Nephron (organoid): Measurements from ENCODE around the gene DGCR8.
A peak's percentile ranks its signal among the peaks of the same experiment; 100 is the strongest.

Experiments
- H3K27ac Mint-ChIP-seq, 3 experiments: 2 replicates each; pipeline ENCODE4 v1.8.0; 2020; ENCODE audit warnings: mixed read lengths in 3 of 3, mild to moderate bottlenecking in 2 of 3, moderate library complexity in 1 of 3
- H3K27me3 Mint-ChIP-seq: 2 replicates; pipeline ENCODE4 v1.8.0; 2021; ENCODE audit warnings: low read depth, mild to moderate bottlenecking, moderate library complexity, mixed read lengths
- H3K36me3 Mint-ChIP-seq: 2 replicates; pipeline ENCODE4 v1.8.0; 2020; ENCODE audit warnings: low read depth, mixed read lengths
- H3K4me1 Mint-ChIP-seq: 2 replicates; pipeline ENCODE4 v1.8.0; 2020; ENCODE audit warnings: mixed read lengths
- H3K4me3 Mint-ChIP-seq, 3 experiments: 2 replicates each; pipeline ENCODE4 v1.8.0; 2020; ENCODE audit warnings: mild to moderate bottlenecking in 3 of 3, mixed read lengths in 3 of 3, moderate library complexity in 2 of 3
- H3K9me3 Mint-ChIP-seq: 2 replicates; pipeline ENCODE4 v1.8.0; 2020; ENCODE audit warnings: mixed read lengths
- CTCF ChIP-seq, 3 experiments: fragments of 200-600 bp; sonication (generic); IDR thresholded peaks; one replicate each; pipeline ENCODE4 v1.5.0; 2021; ENCODE audit warnings: antibody characterized with exemption in 3 of 3; ENCODE audit not compliant: unreplicated experiment in 3 of 3

Gene DGCR8

GRCh38 chr22:20115691-20116375 lies 35.8 kb downstream of the DGCR8 start, which contains the start of gene RANBP1:
Gene RANBP1, plus strand, starts transcription at chr22:20116104. Its CDS starts 81 bp downstream, at chr22:20116185.
- Mint-ChIP-seq H3K4me1 (peaks cover 11% of the 10 kb centered on the region), H3K27ac (peak within 1 kb of the TSS; percentile 89 to 96 (median 89)), H3K9me3 (no peaks in the 10 kb centered on the region), H3K36me3 (peaks cover 24% of the 10 kb centered on the region), H3K4me3 (peak within 1 kb of the TSS; percentile 89 to 94 (median 94)), H3K27me3 (no peaks in the 10 kb centered on the region)
- no peak for TF ChIP-seq CTCF (IDR thresholded peaks at IDR 0.05; ENCODE audit: unreplicated experiment in 3 of 3)

GRCh38 chr22:20116376-20116950 lies 36.4 kb downstream of the DGCR8 start:
- Mint-ChIP-seq H3K9me3 (no peaks in the 10 kb centered on the region), H3K4me3 (peak overlapping the region; percentile 89 to 94 (median 94)), H3K27me3 (no peaks in the 10 kb centered on the region), H3K4me1 (peaks cover 11% of the 10 kb centered on the region), H3K27ac (peak overlapping the region; percentile 89 to 96 (median 89)), H3K36me3 (peaks cover 28% of the 10 kb centered on the region)
- no peak for TF ChIP-seq CTCF (IDR thresholded peaks at IDR 0.05; ENCODE audit: unreplicated experiment in 3 of 3)

GRCh38 chr22:20116951-20117632 lies 37.1 kb downstream of the DGCR8 start, which contains the start of gene TRMT2A:
Gene TRMT2A, minus strand, starts transcription at chr22:20117226. Its CDS starts 320 bp downstream, at chr22:20116906.
- no peak for TF ChIP-seq CTCF (IDR thresholded peaks at IDR 0.05; ENCODE audit: unreplicated experiment in 3 of 3)
- Mint-ChIP-seq H3K27me3 (no peaks in the 10 kb centered on the region), H3K27ac (peak within 1 kb of the TSS; percentile 89 to 96 (median 91)), H3K36me3 (peaks cover 35% of the 10 kb centered on the region), H3K4me1 (peaks cover 11% of the 10 kb centered on the region), H3K9me3 (no peaks in the 10 kb centered on the region), H3K4me3 (peak within 1 kb of the TSS; percentile 89 to 94 (median 94))

GRCh38 chr22:20117633-20118299 lies 37.7 kb downstream of the DGCR8 start:
- Mint-ChIP-seq H3K4me3 (peak overlapping the region; percentile 89 to 92 (median 91)), H3K27ac (peak overlapping the region; percentile 89 to 96 (median 91)), H3K27me3 (no peaks in the 10 kb centered on the region), H3K36me3 (peaks cover 38% of the 10 kb centered on the region), H3K4me1 (peaks cover 11% of the 10 kb centered on the region), H3K9me3 (no peaks in the 10 kb centered on the region)
- TF ChIP-seq CTCF (IDR thresholded peaks at IDR 0.05; ENCODE audit: unreplicated experiment in 3 of 3), result no peak

GRCh38 chr22:20118300-20119020 lies 38.4 kb downstream of the DGCR8 start:
- Mint-ChIP-seq H3K4me3 (peak overlapping the region; percentile 89 to 92 (median 91)), H3K27me3 (no peaks in the 10 kb centered on the region), H3K36me3 (peaks cover 41% of the 10 kb centered on the region), H3K27ac (peak overlapping the region; percentile 85 to 91 (median 90)), H3K9me3 (no peaks in the 10 kb centered on the region), H3K4me1 (peaks cover 11% of the 10 kb centered on the region)
- no peak for TF ChIP-seq CTCF (IDR thresholded peaks at IDR 0.05; ENCODE audit: unreplicated experiment in 3 of 3)
